ENCODE results near the gene OSM.

OSM gene

GRCh38 chr22:30272781-30273601, 6.3 kb upstream of the OSM start:
- H3K27me3 ChIP-seq (ENCODE audit: low read depth, low read length) = peaks cover 11% of the 10 kb centered on the region; the same call in 1 of the 2 replicates
- H3K9me3 ChIP-seq (ENCODE audit: insufficient read depth, low read length) = no peaks in the 10 kb centered on the region
- H3K4me2 ChIP-seq (ENCODE audit: low read length) = no peak overlapping the region
- peaks cover 7% of the 10 kb centered on the region; the same call in 1 of the 2 replicates for H3K4me1 ChIP-seq (ENCODE audit: low read length)
- peaks cover under 1% of the 10 kb centered on the region; the same call in 1 of the 2 replicates for H3K79me2 ChIP-seq (ENCODE audit: low read length)
- H2AFZ ChIP-seq (ENCODE audit: low read depth, low read length) = no peak overlapping the region
- H3K36me3 ChIP-seq (replicated peaks; ENCODE audit: low read depth, low read length) = no peaks in the 10 kb centered on the region
- H4K20me1 ChIP-seq (ENCODE audit: insufficient read depth, low read length) = no peaks in the 10 kb centered on the region
- H3K4me3 ChIP-seq (ENCODE audit: low read length) = no peak overlapping the region
- no peak for TF ChIP-seq EZH2phosphoT487 (IDR thresholded peaks at IDR 0.05; ENCODE audit: low read depth)
- no peak for TF ChIP-seq CTCF (IDR thresholded peaks at IDR 0.05; ENCODE audit: low read depth, low read length)
- H3K27ac ChIP-seq (ENCODE audit: low read length) = no peak overlapping the region
- no peak overlapping the region for H3K9ac ChIP-seq (ENCODE audit: low read length)

GRCh38 chr22:30270832-30271231, 4.2 kb upstream of the OSM start:
- Histone ChIP-seq H3K79me2 (ENCODE audit: low read length) (peaks cover 19% of the 10 kb centered on the region), H3K27ac (ENCODE audit: low read length) (no peak overlapping the region), H4K20me1 (ENCODE audit: insufficient read depth, low read length) (no peaks in the 10 kb centered on the region), H3K4me1 (ENCODE audit: low read length) (peaks cover 11% of the 10 kb centered on the region), H3K27me3 (ENCODE audit: low read depth, low read length) (peaks cover 7% of the 10 kb centered on the region; the same call in 1 of the 2 replicates), H3K9me3 (ENCODE audit: insufficient read depth, low read length) (no peaks in the 10 kb centered on the region), H3K9ac (ENCODE audit: low read length) (no peak overlapping the region), H2AFZ (ENCODE audit: low read depth, low read length) (no peak overlapping the region), H3K4me2 (ENCODE audit: low read length) (no peak overlapping the region), H3K4me3 (ENCODE audit: low read length) (no peak overlapping the region), H3K36me3 (replicated peaks; ENCODE audit: low read depth, low read length) (no peaks in the 10 kb centered on the region)
- TF ChIP-seq EZH2phosphoT487 (IDR thresholded peaks at IDR 0.05; ENCODE audit: low read depth) (no peak), CTCF (IDR thresholded peaks at IDR 0.05; ENCODE audit: low read depth, low read length) (no peak)

GRCh38 chr22:30268331-30268730, 1.7 kb upstream of the OSM start:
- no peak overlapping the region for H3K9ac ChIP-seq (ENCODE audit: low read length)
- no peak for TF ChIP-seq EZH2phosphoT487 (IDR thresholded peaks at IDR 0.05; ENCODE audit: low read depth)
- no peak for TF ChIP-seq CTCF (IDR thresholded peaks at IDR 0.05; ENCODE audit: low read depth, low read length)
- no peak overlapping the region for H2AFZ ChIP-seq (ENCODE audit: low read depth, low read length)
- H3K9me3 ChIP-seq (ENCODE audit: insufficient read depth, low read length) = no peaks in the 10 kb centered on the region
- no peak overlapping the region for H3K27ac ChIP-seq (ENCODE audit: low read length)
- H3K27me3 ChIP-seq (ENCODE audit: low read depth, low read length) = no peaks in the 10 kb centered on the region
- H3K4me1 ChIP-seq (ENCODE audit: low read length) = peaks cover 15% of the 10 kb centered on the region
- no peak overlapping the region for H3K4me3 ChIP-seq (ENCODE audit: low read length)
- H3K36me3 ChIP-seq (replicated peaks; ENCODE audit: low read depth, low read length) = no peaks in the 10 kb centered on the region
- no peak overlapping the region for H3K4me2 ChIP-seq (ENCODE audit: low read length)
- no peaks in the 10 kb centered on the region for H4K20me1 ChIP-seq (ENCODE audit: insufficient read depth, low read length)
- H3K79me2 ChIP-seq (ENCODE audit: low read length) = peaks cover 19% of the 10 kb centered on the region

GRCh38 chr22:30267382-30268302, 991 bp upstream of the OSM start:
- Histone ChIP-seq H3K4me3 (ENCODE audit: low read length) (peak overlapping the region; percentile 83), H3K9ac (ENCODE audit: low read length) (peak overlapping the region; percentile 86), H2AFZ (ENCODE audit: low read depth, low read length) (no peak overlapping the region), H3K79me2 (ENCODE audit: low read length) (peaks cover 19% of the 10 kb centered on the region), H4K20me1 (ENCODE audit: insufficient read depth, low read length) (no peaks in the 10 kb centered on the region), H3K27ac (ENCODE audit: low read length) (peak overlapping the region; percentile 76), H3K4me2 (ENCODE audit: low read length) (peak overlapping the region; percentile 99), H3K4me1 (ENCODE audit: low read length) (peaks cover 19% of the 10 kb centered on the region), H3K27me3 (ENCODE audit: low read depth, low read length) (no peaks in the 10 kb centered on the region), H3K9me3 (ENCODE audit: insufficient read depth, low read length) (no peaks in the 10 kb centered on the region), H3K36me3 (replicated peaks; ENCODE audit: low read depth, low read length) (no peaks in the 10 kb centered on the region)
- TF ChIP-seq EZH2phosphoT487 (IDR thresholded peaks at IDR 0.05; ENCODE audit: low read depth) (no peak), CTCF (IDR thresholded peaks at IDR 0.05; ENCODE audit: low read depth, low read length) (no peak)

Data from OCI-LY3 (cell line).